GM23338 (cell line): Measurements from ENCODE around the gene TERB2.
"Not testable (repeated sequence)": the region's sequence is repeated elsewhere in the genome, so short reads cannot be mapped to it uniquely, and the experiment has no call there.

Experiments used
- CREB1 ChIP-seq: fragments of 250-450 bp; sonication (Bioruptor Pico); IDR thresholded peaks from 2 replicates; pipeline ENCODE4 v1.5.0; 2020; ENCODE audit warnings: low read depth, mild to moderate bottlenecking, moderate library complexity
- EZH2 ChIP-seq: fragments of 200-600 bp; sonication (generic); IDR thresholded peaks from one replicate; pipeline ENCODE4 v1.8.0; 2017; ENCODE audit warnings: antibody characterized with exemption, mild to moderate bottlenecking, low read depth; ENCODE audit not compliant: unreplicated experiment
- EZH2phosphoT487 ChIP-seq: fragments of 200-600 bp; sonication (generic); IDR thresholded peaks from one replicate; pipeline ENCODE4 v1.8.1; 2018; ENCODE audit warnings: antibody characterized with exemption; ENCODE audit not compliant: unreplicated experiment
- JUNB ChIP-seq: IDR thresholded peaks from one replicate; pipeline ENCODE4 v1.6.1; 2016; ENCODE audit warnings: antibody characterized with exemption; ENCODE audit not compliant: unreplicated experiment
- NANOG ChIP-seq: IDR thresholded peaks from 2 replicates; pipeline ENCODE4 v1.6.1; 2016; ENCODE audit warnings: antibody characterized with exemption, borderline replicate concordance
- POLR2AphosphoS5 ChIP-seq: IDR thresholded peaks from 2 replicates; pipeline ENCODE4 v1.6.1; 2016; ENCODE audit warnings: antibody characterized with exemption, low read depth
- REST ChIP-seq: IDR thresholded peaks from one replicate; pipeline ENCODE4 v1.6.1; 2018; ENCODE audit warnings: antibody characterized with exemption; ENCODE audit not compliant: unreplicated experiment
- STAT1 ChIP-seq: IDR thresholded peaks from one replicate; pipeline ENCODE4 v1.6.1; 2016; ENCODE audit warnings: antibody characterized with exemption; ENCODE audit not compliant: unreplicated experiment
- ZNF114 ChIP-seq: fragments of 250-450 bp; sonication (Bioruptor Pico); IDR thresholded peaks from 2 replicates; pipeline ENCODE4 v1.5.0; 2020; ENCODE audit warnings: mild to moderate bottlenecking, moderate library complexity
- ZNF462 ChIP-seq: fragments of 250-450 bp; sonication (Bioruptor Pico); IDR thresholded peaks from 2 replicates; pipeline ENCODE4 v1.5.0; 2020; ENCODE audit warnings: mild to moderate bottlenecking, moderate library complexity
- TF ChIP-seq, protein P1 (sequence below), 2 experiments: fragments of 200-600 bp in 1 of 2; sonication (generic) in 1 of 2; conservative IDR thresholded peaks; 2 replicates each; pipeline versions ENCODE4 v1.5.1 to v1.6.1; 2016 to 2017; ENCODE audit warnings: antibody characterized with exemption in 2 of 2, low read depth in 2 of 2, mild to moderate bottlenecking in 2 of 2, moderate library complexity in 1 of 2

- TF ChIP-seq EZH2; CREB1 (CRISPR knock-in tag); POLR2AphosphoS5; REST; EZH2phosphoT487; ZNF462 (CRISPR knock-in tag); JUNB; ZNF114 (CRISPR knock-in tag); NANOG; STAT1: not testable (repeated sequence)
- TF ChIP-seq, protein P1, sequence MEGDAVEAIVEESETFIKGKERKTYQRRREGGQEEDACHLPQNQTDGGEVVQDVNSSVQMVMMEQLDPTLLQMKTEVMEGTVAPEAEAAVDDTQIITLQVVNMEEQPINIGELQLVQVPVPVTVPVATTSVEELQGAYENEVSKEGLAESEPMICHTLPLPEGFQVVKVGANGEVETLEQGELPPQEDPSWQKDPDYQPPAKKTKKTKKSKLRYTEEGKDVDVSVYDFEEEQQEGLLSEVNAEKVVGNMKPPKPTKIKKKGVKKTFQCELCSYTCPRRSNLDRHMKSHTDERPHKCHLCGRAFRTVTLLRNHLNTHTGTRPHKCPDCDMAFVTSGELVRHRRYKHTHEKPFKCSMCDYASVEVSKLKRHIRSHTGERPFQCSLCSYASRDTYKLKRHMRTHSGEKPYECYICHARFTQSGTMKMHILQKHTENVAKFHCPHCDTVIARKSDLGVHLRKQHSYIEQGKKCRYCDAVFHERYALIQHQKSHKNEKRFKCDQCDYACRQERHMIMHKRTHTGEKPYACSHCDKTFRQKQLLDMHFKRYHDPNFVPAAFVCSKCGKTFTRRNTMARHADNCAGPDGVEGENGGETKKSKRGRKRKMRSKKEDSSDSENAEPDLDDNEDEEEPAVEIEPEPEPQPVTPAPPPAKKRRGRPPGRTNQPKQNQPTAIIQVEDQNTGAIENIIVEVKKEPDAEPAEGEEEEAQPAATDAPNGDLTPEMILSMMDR (conservative IDR thresholded peaks at IDR 0.05; ENCODE audit: low read depth in 2 of 2): not testable (repeated sequence)
Measured at GRCh38 chr15:44912974-44913448, 43.5 kb upstream of the TERB2 start.
